ENCODE results near the gene HESX1.

GRCh38 chr3:57160765-57161538 is 38.8 kb downstream of the HESX1 start:
- no peak for TF ChIP-seq EZH2 (IDR thresholded peaks at IDR 0.05; ENCODE audit: insufficient read depth, poor library complexity, severe bottlenecking)
- TF ChIP-seq EZH2phosphoT487 (IDR thresholded peaks at IDR 0.05; ENCODE audit: insufficient read depth, low read depth) = no peak

All from GM23248 (cell line).